ENCODE data around the gene SEPTIN1. TPM values are rescaled to one million over a fixed set of nuclear protein-coding genes. Genes with fewer than 3 reads are reported as not detected.

Gene SEPTIN1
- total RNA-seq, 1 experiment from 2014 or later = 3.4 TPM

DNA sequence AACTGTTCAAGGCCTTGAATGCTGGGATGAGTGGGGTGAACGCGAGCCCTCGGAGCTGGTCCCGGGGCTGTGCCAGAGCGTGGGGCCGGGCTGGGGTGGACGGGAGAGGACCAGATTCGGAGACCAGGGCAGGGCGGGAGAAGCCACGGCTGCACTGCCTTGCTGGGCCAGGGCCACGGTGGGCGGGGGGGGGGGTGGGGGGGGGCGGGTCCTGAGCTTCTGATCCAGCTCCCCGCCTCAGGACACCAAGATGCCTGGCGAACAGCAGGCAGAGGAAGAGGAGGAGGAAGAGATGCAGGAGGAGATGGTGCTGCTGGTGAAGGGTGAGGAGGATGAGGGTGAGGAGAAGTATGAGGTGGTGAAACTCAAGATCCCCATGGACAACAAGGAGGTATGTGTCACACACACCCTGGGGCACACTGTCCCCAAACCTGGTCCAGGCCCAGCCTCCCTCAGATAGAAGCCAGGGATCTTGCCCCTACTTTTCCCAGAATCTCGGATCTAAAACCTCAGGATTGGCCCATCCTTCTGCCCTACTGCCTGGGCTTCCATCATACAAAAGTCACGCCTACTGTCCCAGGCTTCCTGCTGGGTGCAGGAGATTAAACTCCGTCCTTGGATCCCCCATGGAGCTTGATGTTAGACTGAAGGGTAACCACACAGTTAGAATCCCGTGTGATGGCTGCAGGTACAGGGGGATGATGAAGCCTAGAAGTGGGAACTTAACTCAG is 25.6 kb upstream of the SEPTIN1 start:
- intact Hi-C loops (cut with micrococcal nuclease) = loop anchor here (2.0 to 5.0 kb wide), 2 partner anchors 37 to 316 kb away; partner anchors contain the start of genes TBC1D10B and TBX6
- Histone ChIP-seq H4K20me1 (ENCODE audit: insufficient read depth) (no peaks in the 10 kb centered on the region), H2AFZ (ENCODE audit: low read depth, low read length, poor library complexity, severe bottlenecking) (peak overlapping the region; percentile 5), H3K36me3 (ENCODE audit: control insufficient read depth in 1 of 2, insufficient read depth in 2 of 2, low read length in 2 of 2) (peaks cover 2 to 15% of the 10 kb centered on the region in 2 experiments; a peak in 1 of 4 replicates), H3K27me3 (ENCODE audit: insufficient read depth, low read length) (no peaks in the 10 kb centered on the region), H3K9me3 (ENCODE audit: control insufficient read depth in 1 of 2, insufficient read depth in 1 of 2, low read depth in 1 of 2, low read length in 2 of 2) (no peaks in the 10 kb centered on the region), H3K9ac (ENCODE audit: low read length) (peak overlapping the region; percentile 88), H3K9me2 (ENCODE audit: insufficient read depth) (no peaks in the 10 kb centered on the region), H3K4me1 (ENCODE audit: control insufficient read depth in 1 of 2, insufficient read depth in 2 of 2, low read length in 2 of 2) (peaks cover 18 to 28% of the 10 kb centered on the region in 2 experiments), H3K4me3 (replicated peaks in 1 of 2; ENCODE audit: low read depth in 1 of 2, low read length in 2 of 2) (peak overlapping the region; percentile 80 to 93), H3K79me2 (ENCODE audit: insufficient read depth, low read length) (peaks cover 35% of the 10 kb centered on the region), H3K4me2 (ENCODE audit: low read length) (peak overlapping the region; percentile 88), H3K27ac (ENCODE audit: low read depth, low read length) (peak overlapping the region; percentile 87)
- no TSS peak for BruUV-seq (replicated peaks)
- ChIA-PET RAD21 (ENCODE audit: low non-redundant PET in 1 of 2, low total read pairs in 2 of 2, uncharacterized antibody in 2 of 2, unreplicated experiment in 2 of 2) (interaction anchor here (0.6 to 1.0 kb wide), 6 partner anchors 10 to 96 kb away, joined by 3 to 6 read pairs (median 4); no protein-coding TSS in a partner anchor), POLR2A (interaction anchor here (1.3 to 2.7 kb wide), 5 partner anchors 10 to 72 kb away, joined by 3 to 10 read pairs (median 9); partner anchors contain the start of genes TBC1D10B and ZNF48), CTCF (interaction anchor here (0.9 to 2.1 kb wide), 8 partner anchors 10 to 316 kb away, joined by 3 to 34 read pairs (median 4); partner anchors contain the start of genes DCTPP1, PRR14, TBX6 and ZNF48)
- ATAC-seq (peak; percentile 42), DNase-seq (ENCODE audit: low read depth, low spot score) (no peak)
- TF ChIP-seq, protein P1, sequence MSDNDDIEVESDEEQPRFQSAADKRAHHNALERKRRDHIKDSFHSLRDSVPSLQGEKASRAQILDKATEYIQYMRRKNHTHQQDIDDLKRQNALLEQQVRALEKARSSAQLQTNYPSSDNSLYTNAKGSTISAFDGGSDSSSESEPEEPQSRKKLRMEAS (IDR thresholded peaks at IDR 0.05) = no peak
- no peak for TF ChIP-seq POLR2A (IDR thresholded peaks at IDR 0.05; ENCODE audit: borderline replicate concordance, extremely low read depth, insufficient read depth, insufficient read length)
- TF ChIP-seq ZFX (IDR thresholded peaks at IDR 0.05) = peak; percentile 27; the same call in 1 of the 2 replicates
- TF ChIP-seq YY1 (IDR thresholded peaks at IDR 0.05; ENCODE audit: extremely low read depth, insufficient replicate concordance, low read depth, low read length) = no peak

DNA sequence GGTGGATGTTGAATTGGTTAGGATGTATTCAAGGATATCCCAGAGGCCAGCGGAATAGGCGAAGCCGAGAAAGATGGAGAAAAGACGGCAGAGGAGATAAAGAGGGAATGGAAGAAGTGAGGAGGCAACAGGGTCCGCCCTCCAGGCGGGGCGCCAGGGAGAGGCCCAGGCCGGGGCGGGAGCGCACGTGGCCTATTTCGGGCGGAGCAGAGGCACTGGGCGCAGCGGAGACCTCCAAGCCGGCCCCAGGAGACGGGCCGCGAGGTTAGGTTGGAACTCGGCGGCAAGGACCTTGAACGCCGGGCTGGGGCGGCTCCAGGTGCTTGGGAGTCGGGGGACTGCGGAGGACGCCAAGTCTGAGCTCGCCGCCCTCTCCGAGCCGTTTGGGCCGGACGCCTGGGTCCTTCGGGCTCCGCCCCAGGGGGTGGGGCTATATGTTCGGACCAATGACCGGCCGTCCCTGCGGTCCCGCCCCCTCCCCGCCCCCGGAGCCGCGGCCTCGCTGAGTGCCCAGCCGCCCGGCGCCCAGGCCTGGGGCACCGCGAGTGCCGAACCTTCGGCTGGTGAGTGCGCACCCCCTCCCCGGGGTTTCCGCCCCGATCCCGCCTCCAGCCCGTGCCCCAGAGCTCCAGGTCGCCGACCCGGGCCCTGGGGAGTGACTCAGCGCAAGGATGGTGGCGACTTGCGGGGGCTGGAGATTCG is 24.9 kb upstream of the SEPTIN1 start, which contains the start of gene ZNF771:
TSS of gene ZNF771 (plus strand) at position 505 of the 702 bp plus-strand sequence. CDS start 448 bp downstream, outside the sequence.
- peaks cover 29% of the 10 kb centered on the region for H3K79me2 ChIP-seq (ENCODE audit: insufficient read depth, low read length)
- no peaks in the 10 kb centered on the region for H3K9me3 ChIP-seq (ENCODE audit: control insufficient read depth in 1 of 2, insufficient read depth in 1 of 2, low read depth in 1 of 2, low read length in 2 of 2)
- no peaks in the 10 kb centered on the region for H4K20me1 ChIP-seq (ENCODE audit: insufficient read depth)
- peak within 1 kb of the TSS; percentile 5 for H2AFZ ChIP-seq (ENCODE audit: low read depth, low read length, poor library complexity, severe bottlenecking)
- H3K4me2 ChIP-seq (ENCODE audit: low read length) = peak within 1 kb of the TSS; percentile 88
- H3K4me1 ChIP-seq (ENCODE audit: control insufficient read depth in 1 of 2, insufficient read depth in 2 of 2, low read length in 2 of 2) = peaks cover 18 to 26% of the 10 kb centered on the region in 2 experiments
- TSS peak; percentile 85 for BruUV-seq (replicated peaks)
- intact Hi-C loops (cut with micrococcal nuclease) = loop anchor here (5.0 kb wide), 1 partner anchor 315 kb away; the partner anchor contains the start of gene TBX6
- H3K4me3 ChIP-seq (replicated peaks in 1 of 2; ENCODE audit: low read depth in 1 of 2, low read length in 2 of 2) = peak within 1 kb of the TSS; percentile 80 to 93
- H3K9ac ChIP-seq (ENCODE audit: low read length) = peak within 1 kb of the TSS; percentile 88
- DNase-seq (ENCODE audit: low read depth, low spot score) (peak; percentile 73), ATAC-seq (peak; percentile 87)
- no peaks in the 10 kb centered on the region for H3K27me3 ChIP-seq (ENCODE audit: insufficient read depth, low read length)
- peaks cover 2 to 10% of the 10 kb centered on the region in 2 experiments; a peak in 1 of 4 replicates for H3K36me3 ChIP-seq (ENCODE audit: control insufficient read depth in 1 of 2, insufficient read depth in 2 of 2, low read length in 2 of 2)
- H3K9me2 ChIP-seq (ENCODE audit: insufficient read depth) = no peaks in the 10 kb centered on the region
- CTCF ChIA-PET = interaction anchor here (0.9 to 1.7 kb wide), 8 partner anchors 10 to 315 kb away, joined by 3 to 5 read pairs (median 4); partner anchors contain the start of genes DCTPP1, PRR14, TBX6 and ZNF48
- peak within 1 kb of the TSS; percentile 87 for H3K27ac ChIP-seq (ENCODE audit: low read depth, low read length)
- POLR2A ChIA-PET = interaction anchor here (1.3 to 2.7 kb wide), 5 partner anchors 10 to 72 kb away, joined by 3 to 10 read pairs (median 9); partner anchors contain the start of genes TBC1D10B and ZNF48
- RAD21 ChIA-PET (ENCODE audit: low non-redundant PET in 1 of 2, low total read pairs in 2 of 2, uncharacterized antibody in 2 of 2, unreplicated experiment in 2 of 2) = interaction anchor here (0.6 to 1.0 kb wide), 4 partner anchors 10 to 97 kb away, joined by 3 to 6 read pairs (median 4); no protein-coding TSS in a partner anchor
- TF ChIP-seq, protein P1 (IDR thresholded peaks at IDR 0.05) = peak; percentile 97
- no peak for TF ChIP-seq ELF1 (IDR thresholded peaks at IDR 0.05; ENCODE audit: borderline replicate concordance, low read depth)
- TF ChIP-seq POLR2A (IDR thresholded peaks at IDR 0.05; ENCODE audit: borderline replicate concordance, extremely low read depth, insufficient read depth, insufficient read length) = peak; percentile 35
- TF ChIP-seq EGR1 (IDR thresholded peaks at IDR 0.05; ENCODE audit: low read depth) = peak; percentile 87
- TF ChIP-seq, protein P2, sequence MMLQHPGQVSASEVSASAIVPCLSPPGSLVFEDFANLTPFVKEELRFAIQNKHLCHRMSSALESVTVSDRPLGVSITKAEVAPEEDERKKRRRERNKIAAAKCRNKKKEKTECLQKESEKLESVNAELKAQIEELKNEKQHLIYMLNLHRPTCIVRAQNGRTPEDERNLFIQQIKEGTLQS (IDR thresholded peaks at IDR 0.05) = no peak
- TF ChIP-seq CBX3 (IDR thresholded peaks at IDR 0.05; ENCODE audit: low read depth) = no peak
- TF ChIP-seq ZBTB33 (IDR thresholded peaks at IDR 0.05; ENCODE audit: extremely low read depth, insufficient replicate concordance, low read length) = no peak
- TF ChIP-seq FOSL1 (IDR thresholded peaks at IDR 0.05; ENCODE audit: low read depth) = no peak

Measured in HCT116 (cell line).